GM12875 (cell line): ENCODE results near the gene BID.

ENCODE experiments used
- H3K4me3 ChIP-seq: one replicate; pipeline ENCODE4 v1.5.1; 2011; ENCODE audit warnings: low read depth, low read length, control low read depth
- CTCF ChIP-seq: IDR thresholded peaks from 2 replicates; pipeline ENCODE4 v1.5.1; 2011; ENCODE audit warnings: low read depth, mild to moderate bottlenecking, control low read depth, inconsistent platforms, low read length, moderate library complexity, borderline replicate concordance; ENCODE audit not compliant: insufficient read depth

Gene BID

GRCh38 chr22:17787716-17788330 is 13.6 kb upstream of the BID start:
- no peak for TF ChIP-seq CTCF
- H3K4me3 ChIP-seq: no peak overlapping the region

- no peak for TF ChIP-seq CTCF
- no peak overlapping the region for H3K4me3 ChIP-seq
These were observed 13.0 kb upstream of the BID start for GRCh38 chr22:17787241-17787640.

GRCh38 chr22:17786435-17787161 is 12.3 kb upstream of the BID start:
- H3K4me3 ChIP-seq: no peak overlapping the region
- TF ChIP-seq CTCF: no peak

- H3K4me3 ChIP-seq: no peak overlapping the region
- TF ChIP-seq CTCF: peak; percentile 85
These were observed 11.2 kb upstream of the BID start for GRCh38 chr22:17785185-17786184.

- no peak for TF ChIP-seq CTCF
- no peak overlapping the region for H3K4me3 ChIP-seq
These were observed 10.5 kb upstream of the BID start for GRCh38 chr22:17784776-17785175.

GRCh38 chr22:17783773-17784480 is 9.7 kb upstream of the BID start:
- no peak for TF ChIP-seq CTCF
- no peak overlapping the region for H3K4me3 ChIP-seq
